K562 (cell line): ENCODE data around the gene FARSA. TPM values are rescaled to one million over a fixed set of nuclear protein-coding genes. Genes with fewer than 3 reads are reported as not detected.
A peak's percentile ranks its signal among the peaks of the same experiment; 100 is the strongest.

Experiments
- BMI1 ChIP-seq: fragments of 150-350 bp; IDR thresholded peaks from 2 replicates; pipeline ENCODE4 v1.6.1; 2014; ENCODE audit warnings: low read length
- CC2D1A ChIP-seq: fragments of 450-650 bp; IDR thresholded peaks from 2 replicates; pipeline ENCODE4 v1.6.1; 2017; ENCODE audit warnings: mild to moderate bottlenecking
- DIDO1 ChIP-seq: fragments of 450-650 bp; IDR thresholded peaks from 2 replicates; pipeline ENCODE4 v1.6.1; 2016; ENCODE audit warnings: low read depth, missing biosample characterization, missing genetic modification characterization
- DNMT1 ChIP-seq: fragments of 450-650 bp; IDR thresholded peaks from 2 replicates; pipeline ENCODE4 v1.6.1; 2016; ENCODE audit warnings: antibody characterized with exemption, mild to moderate bottlenecking
- GATAD2A ChIP-seq: fragments of 450-650 bp; IDR thresholded peaks from 2 replicates; pipeline ENCODE4 v1.6.1; 2017
- MAZ ChIP-seq, 2 experiments: fragments of 450-650 bp in 1 of 2; sonication (generic) in 1 of 2; formaldehyde crosslinking; IDR thresholded peaks in 1 of 2; conservative IDR thresholded peaks in 1 of 2; 2 replicates each; pipeline versions ENCODE4 v1.4.0 to v1.5.0; 2020; ENCODE audit warnings: mild to moderate bottlenecking in 1 of 2, missing genetic modification reagents in 1 of 2
- MBD2 ChIP-seq: sonication (generic); IDR thresholded peaks from 2 replicates; pipeline ENCODE4 v1.6.1; 2016; ENCODE audit warnings: low read depth, borderline replicate concordance
- MCM7 ChIP-seq, 2 experiments: fragments of 450-650 bp; IDR thresholded peaks; 2 replicates each; pipeline ENCODE4 v1.6.1; 2016 to 2018
- NR1H2 ChIP-seq: sonication (generic); formaldehyde crosslinking; IDR thresholded peaks from 2 replicates; pipeline ENCODE4 v1.4.0; 2020; ENCODE audit warnings: mild to moderate bottlenecking, missing genetic modification reagents
- NR2F6 ChIP-seq: fragments of 450-650 bp; formaldehyde crosslinking; IDR thresholded peaks from 2 replicates; pipeline ENCODE4 v1.4.0; 2020; ENCODE audit warnings: mild to moderate bottlenecking
- NR3C1 ChIP-seq: sonication (generic); formaldehyde crosslinking; IDR thresholded peaks from 2 replicates; pipeline ENCODE4 v1.8.1; 2022; ENCODE audit warnings: missing genetic modification reagents
- PHB2 ChIP-seq: fragments of 450-650 bp; IDR thresholded peaks from 2 replicates; pipeline ENCODE4 v1.6.1; 2017; ENCODE audit warnings: low read depth
- RBM25 ChIP-seq: fragments of 200-400 bp; formaldehyde crosslinking; IDR thresholded peaks from 2 replicates; pipeline ENCODE4 v1.6.1; 2018; ENCODE audit warnings: low read length, low read depth, moderate library complexity; ENCODE audit not compliant: severe bottlenecking
- SOX6 ChIP-seq: fragments of 450-650 bp; IDR thresholded peaks from 2 replicates; pipeline ENCODE4 v1.6.1; 2014; ENCODE audit warnings: mild to moderate bottlenecking
- XRCC3 ChIP-seq: fragments of 450-650 bp; IDR thresholded peaks from 2 replicates; pipeline ENCODE4 v1.6.1; 2017; ENCODE audit warnings: mild to moderate bottlenecking, moderate library complexity
- ZNF140 ChIP-seq: fragments of 250-450 bp; sonication (Bioruptor Pico); IDR thresholded peaks from 2 replicates; pipeline ENCODE4 v1.8.0; 2021; ENCODE audit warnings: moderate library complexity, mild to moderate bottlenecking, inconsistent platforms
- ZNF311 ChIP-seq: fragments of 250-450 bp; sonication (Bioruptor Pico); IDR thresholded peaks from 2 replicates; pipeline ENCODE4 v1.4.0; 2020; ENCODE audit warnings: mild to moderate bottlenecking, moderate library complexity
- ZNF408 ChIP-seq: fragments of 250-450 bp; sonication (Bioruptor Pico); IDR thresholded peaks from 2 replicates; pipeline ENCODE4 v1.4.0; 2020; ENCODE audit warnings: low read depth, mild to moderate bottlenecking, moderate library complexity
- ZNF449 ChIP-seq: fragments of 250-450 bp; sonication (Bioruptor Pico); IDR thresholded peaks from 2 replicates; pipeline ENCODE4 v1.8.0; 2022; ENCODE audit warnings: moderate library complexity, mild to moderate bottlenecking, inconsistent platforms
- ZNF518B ChIP-seq: fragments of 250-450 bp; sonication (Bioruptor Pico); IDR thresholded peaks from 2 replicates; pipeline ENCODE4 v1.5.0; 2021; ENCODE audit warnings: mild to moderate bottlenecking, moderate library complexity
- ZNF551 ChIP-seq: fragments of 250-450 bp; sonication (Bioruptor Pico); IDR thresholded peaks from 2 replicates; pipeline ENCODE4 v1.5.0; 2021; ENCODE audit warnings: mild to moderate bottlenecking, moderate library complexity
- ZNF586 ChIP-seq: fragments of 450-650 bp; formaldehyde crosslinking; conservative IDR thresholded peaks from 2 replicates; pipeline ENCODE4 v1.4.0; 2020; ENCODE audit warnings: mild to moderate bottlenecking, moderate library complexity
- polyA plus RNA-seq, 8 experiments: library from polyadenylated mRNA; depleted of rRNA in 4 of 8; stranded (reverse) in 5 of 8; unstranded in 3 of 8; fragments of >200 nt; fragmentation: Nextera tagmentation in 2 of 8; fragmentation: Illumina TruSeq in 1 of 8; extraction: Ambion mirVana in 2 of 8; extraction: Trizol in 1 of 8; gene quantifications; 2 replicates each; pipeline versions ENCODE4 v1.2.1 to v1.2.3, GENCODE V29; 2011 to 2014; ENCODE audit warnings: inconsistent platforms in 1 of 8, missing spikeins in 1 of 8
- total RNA-seq, 7 experiments: library from RNA; depleted of rRNA in 6 of 7; stranded (reverse); fragments of >200 nt in 6 of 7; fragmentation: Illumina TruSeq in 2 of 7; extraction: Trizol in 2 of 7; gene quantifications; 2 replicates each; pipeline versions ENCODE4 v1.2.1 to v1.2.3, GENCODE V29; 2011 to 2021; ENCODE audit warnings: low replicate concordance in 1 of 7
- TF ChIP-seq, protein P1 (sequence below): IDR thresholded peaks from 2 replicates; pipeline ENCODE4 v1.6.1; 2011; ENCODE audit not compliant: insufficient read length; ENCODE audit errors: extremely low read depth
- TF ChIP-seq, protein P2 (sequence below): sonication (generic); formaldehyde crosslinking; IDR thresholded peaks from 2 replicates; pipeline ENCODE4 v1.4.0; 2020; ENCODE audit warnings: mild to moderate bottlenecking, missing genetic modification reagents

FARSA gene
- total and polyA plus RNA-seq, 9 of the 15 experiments (the other 6 are each of a cell fraction or from before 2014, with no cell fraction given): 25.2 to 237 (median 89.6) TPM

- TF ChIP-seq NR2F6 (CRISPR knock-in tag) (0 out of 2 replicates have a peak, but pooled peaks have one; percentile 74), RBM25 (peak; percentile 53), ZNF408 (CRISPR knock-in tag) (no peak), ZNF586 (CRISPR knock-in tag) (no peak), XRCC3 (no peak), ZNF449 (CRISPR knock-in tag) (no peak), GATAD2A (no peak), BMI1 (no peak), MCM7 (IDR thresholded peaks at IDR 0.05) (no peak), NR3C1 (CRISPR knock-in tag) (no peak), MBD2 (no peak), ZNF140 (CRISPR knock-in tag) (no peak), DNMT1 (no peak), ZNF311 (CRISPR knock-in tag) (no peak), CC2D1A (no peak), MAZ (CRISPR knock-in tag; conservative IDR thresholded peaks at IDR 0.05 in 1 of 2, IDR thresholded peaks at IDR 0.05 in 1 of 2) (no peak; a peak in 2 of 4 replicates), NR1H2 (CRISPR knock-in tag) (no peak), SOX6 (no peak), ZNF518B (CRISPR knock-in tag) (no peak), DIDO1 (tag) (no peak), PHB2 (no peak), ZNF551 (CRISPR knock-in tag) (no peak)
- TF ChIP-seq, protein P1, sequence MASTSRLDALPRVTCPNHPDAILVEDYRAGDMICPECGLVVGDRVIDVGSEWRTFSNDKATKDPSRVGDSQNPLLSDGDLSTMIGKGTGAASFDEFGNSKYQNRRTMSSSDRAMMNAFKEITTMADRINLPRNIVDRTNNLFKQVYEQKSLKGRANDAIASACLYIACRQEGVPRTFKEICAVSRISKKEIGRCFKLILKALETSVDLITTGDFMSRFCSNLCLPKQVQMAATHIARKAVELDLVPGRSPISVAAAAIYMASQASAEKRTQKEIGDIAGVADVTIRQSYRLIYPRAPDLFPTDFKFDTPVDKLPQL: no peak
- TF ChIP-seq, protein P2, sequence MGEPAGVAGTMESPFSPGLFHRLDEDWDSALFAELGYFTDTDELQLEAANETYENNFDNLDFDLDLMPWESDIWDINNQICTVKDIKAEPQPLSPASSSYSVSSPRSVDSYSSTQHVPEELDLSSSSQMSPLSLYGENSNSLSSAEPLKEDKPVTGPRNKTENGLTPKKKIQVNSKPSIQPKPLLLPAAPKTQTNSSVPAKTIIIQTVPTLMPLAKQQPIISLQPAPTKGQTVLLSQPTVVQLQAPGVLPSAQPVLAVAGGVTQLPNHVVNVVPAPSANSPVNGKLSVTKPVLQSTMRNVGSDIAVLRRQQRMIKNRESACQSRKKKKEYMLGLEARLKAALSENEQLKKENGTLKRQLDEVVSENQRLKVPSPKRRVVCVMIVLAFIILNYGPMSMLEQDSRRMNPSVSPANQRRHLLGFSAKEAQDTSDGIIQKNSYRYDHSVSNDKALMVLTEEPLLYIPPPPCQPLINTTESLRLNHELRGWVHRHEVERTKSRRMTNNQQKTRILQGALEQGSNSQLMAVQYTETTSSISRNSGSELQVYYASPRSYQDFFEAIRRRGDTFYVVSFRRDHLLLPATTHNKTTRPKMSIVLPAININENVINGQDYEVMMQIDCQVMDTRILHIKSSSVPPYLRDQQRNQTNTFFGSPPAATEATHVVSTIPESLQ (CRISPR knock-in tag): no peak
Measured at GRCh38 chr19:12946092-12946721, 12.7 kb upstream of the FARSA start (continued).
